Activated CD8-positive, alpha-beta memory T cell treated with anti-CD3 and anti-CD28 coated beads for 48 hours (primary cell): Measurements from ENCODE around the gene PEX14.

ENCODE experiments used
- DNase-seq, 3 experiments: peaks; one replicate each; pipeline ENCODE4 v3.0.0-alpha.2; 2020; ENCODE audit warnings: low read depth in 2 of 3, low spot score in 2 of 3

The PEX14 gene

DNA sequence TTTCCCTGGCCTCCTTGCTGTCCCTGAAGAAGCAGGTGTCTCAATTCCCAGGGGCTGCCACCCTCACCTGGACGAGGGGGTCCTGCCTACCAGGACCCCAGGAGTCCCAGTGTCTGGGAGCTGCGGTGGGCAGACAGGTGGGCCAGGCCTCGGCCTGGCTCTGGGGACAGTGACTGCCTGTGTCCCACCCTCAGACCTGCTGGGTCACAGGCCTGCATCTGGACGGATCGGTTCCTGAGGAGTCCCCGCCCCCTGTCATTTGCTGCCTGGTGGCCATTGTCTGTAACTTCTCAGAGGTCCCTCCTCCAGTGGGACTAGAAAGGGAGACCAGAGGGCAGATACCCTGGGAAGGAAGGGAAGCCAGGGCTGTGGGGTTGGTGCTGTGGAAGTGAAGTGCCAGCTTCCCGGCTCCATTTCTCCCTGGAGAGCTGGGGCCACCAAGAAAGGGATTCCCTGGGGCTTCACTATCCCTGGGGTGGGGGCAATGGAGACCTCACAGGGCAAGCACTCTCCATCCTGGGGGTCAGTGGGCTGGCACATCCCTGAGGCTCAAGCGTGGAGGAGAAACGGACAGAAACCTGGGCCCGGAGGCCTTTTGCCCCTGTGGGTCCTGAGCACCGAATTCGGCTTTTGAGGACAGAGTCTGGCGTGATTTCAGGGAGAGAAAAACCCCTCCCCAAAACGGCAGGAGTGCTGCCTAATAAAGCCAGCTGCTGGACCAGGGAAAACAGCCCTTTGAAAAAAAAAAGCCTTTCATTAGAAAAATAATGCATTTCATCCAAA is 157.3 kb downstream of the PEX14 start:
- DNase-seq, result no peak

DNA sequence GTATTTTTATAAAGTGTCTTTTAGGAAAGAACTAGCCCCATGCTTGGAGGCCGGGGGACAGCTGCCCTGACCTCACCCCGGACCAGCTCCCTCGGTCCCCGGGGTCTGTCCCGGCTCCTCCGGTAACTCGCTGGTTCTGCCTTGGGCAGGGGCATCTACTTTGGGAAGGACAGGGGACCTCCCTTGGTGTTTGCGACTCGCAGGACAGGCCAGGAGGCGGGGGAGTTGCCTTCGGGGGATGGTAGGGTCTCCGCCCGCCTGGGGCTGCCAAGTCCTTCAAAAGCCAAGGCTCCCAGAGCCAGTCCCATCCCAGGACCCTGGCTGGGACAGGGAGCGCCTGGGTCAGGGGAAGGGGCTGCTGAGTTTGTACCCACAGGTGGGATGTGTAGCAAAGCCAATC is 157.9 kb downstream of the PEX14 start:
- no peak for DNase-seq

DNA sequence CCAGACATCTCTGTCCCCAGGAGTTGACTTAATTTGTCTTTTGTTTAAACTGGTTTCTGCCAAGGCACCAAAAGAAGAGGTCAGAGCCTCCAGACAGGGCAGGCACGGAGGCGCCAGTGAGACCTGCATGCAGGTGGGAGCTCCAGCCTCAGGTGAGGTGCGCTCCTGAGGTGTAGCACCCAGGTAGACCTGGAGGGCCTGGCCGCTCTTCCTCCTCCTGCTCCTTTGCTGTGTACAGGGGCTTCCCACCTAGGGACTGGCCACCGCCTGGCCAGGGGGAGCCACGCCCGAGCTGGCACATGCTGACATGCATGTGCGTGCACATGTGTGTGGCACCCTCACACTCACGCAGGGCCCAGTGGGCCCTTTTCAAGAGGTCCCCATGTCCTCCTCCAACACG is 158.7 kb downstream of the PEX14 start:
- no peak for DNase-seq

DNA sequence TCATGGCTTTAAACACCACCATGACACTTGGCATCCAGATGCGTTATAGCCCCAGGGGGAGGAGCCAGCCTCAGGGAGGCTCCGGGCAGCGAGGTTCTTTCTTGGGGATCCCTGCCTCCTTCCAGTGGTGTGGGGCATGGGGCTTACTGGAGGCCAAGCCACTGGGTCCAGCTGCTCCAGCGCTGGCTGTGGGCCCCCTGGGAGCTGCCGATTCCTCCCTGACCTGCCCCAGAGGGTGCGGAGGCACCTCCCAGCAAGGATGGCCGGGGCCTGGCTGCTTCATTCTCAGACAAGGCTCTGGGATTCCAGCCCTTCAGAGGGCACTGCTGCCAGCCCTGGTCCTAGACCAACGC is 159.3 kb downstream of the PEX14 start:
- no peak for DNase-seq

DNA sequence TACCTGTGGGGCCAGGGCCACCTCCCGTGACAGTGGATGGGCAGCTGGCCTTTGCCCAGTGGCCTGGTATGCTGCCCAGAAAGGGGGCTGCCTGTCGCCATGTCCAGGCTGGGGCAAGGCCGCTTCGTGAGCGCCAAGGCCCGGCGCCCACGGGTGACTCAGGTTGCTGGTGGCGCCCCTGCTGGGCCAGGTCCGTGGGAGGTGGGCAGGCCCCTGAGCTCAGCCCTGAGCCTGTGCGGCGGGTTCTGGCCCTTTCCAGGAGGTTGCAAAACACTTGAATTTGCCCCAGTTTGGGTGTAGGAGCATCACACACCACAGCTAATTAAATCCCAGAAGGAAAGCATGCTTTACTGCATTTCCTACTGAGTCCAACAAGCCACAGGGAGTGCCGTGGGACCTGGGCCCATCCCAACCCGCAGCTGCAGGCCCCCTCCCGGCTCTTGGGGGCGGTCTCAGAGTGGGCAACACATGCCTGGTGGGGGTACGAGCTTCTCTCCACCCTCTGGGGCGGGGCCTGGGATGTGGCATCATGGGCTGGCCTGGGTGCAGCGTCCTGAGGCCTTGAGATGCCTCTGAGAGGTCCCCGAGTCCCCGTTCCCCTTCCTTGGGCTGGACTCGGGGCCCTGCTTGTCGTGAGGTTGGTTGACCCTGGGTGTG is 159.8 kb downstream of the PEX14 start:
- DNase-seq, result no peak

DNA sequence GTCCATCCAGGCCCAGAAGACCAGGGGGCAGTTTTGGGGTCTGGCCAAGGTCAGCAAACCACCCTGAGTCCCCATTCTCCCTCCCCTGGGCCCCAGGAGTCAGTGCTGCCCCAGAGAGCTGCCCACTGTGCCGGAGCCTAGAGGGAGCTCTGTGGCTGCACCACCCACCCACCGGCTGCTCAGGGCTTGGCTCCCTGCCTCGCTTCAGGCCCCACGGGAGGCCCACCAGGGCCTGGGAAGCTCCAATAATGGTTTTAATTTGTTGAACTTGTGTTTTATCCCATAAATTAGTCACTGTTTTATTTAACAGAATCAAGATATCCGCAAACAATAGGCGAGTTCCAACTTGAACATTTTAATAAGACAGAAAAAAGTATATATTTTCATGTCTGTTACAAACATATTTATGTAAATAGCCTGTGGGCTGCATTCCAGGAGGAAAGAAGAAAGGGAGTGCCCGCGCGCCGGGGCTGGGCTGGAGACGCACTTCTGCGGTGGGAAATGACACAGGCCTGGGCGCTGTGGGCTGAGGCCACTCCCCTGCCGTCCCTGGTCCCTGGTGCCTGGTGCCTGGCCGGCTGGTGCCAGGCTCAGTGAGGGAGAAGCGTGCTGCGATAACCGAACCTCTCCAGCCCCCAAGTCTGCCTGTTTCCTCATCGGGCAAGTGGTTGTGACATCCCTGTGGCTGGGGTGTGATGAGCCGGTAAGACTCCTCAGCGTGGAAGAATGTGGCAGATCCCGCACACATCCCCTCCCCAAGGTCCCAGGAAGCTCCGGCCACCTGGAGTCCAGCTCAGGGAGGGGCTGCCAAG is 160.5 kb downstream of the PEX14 start:
- DNase-seq, result no peak

DNA sequence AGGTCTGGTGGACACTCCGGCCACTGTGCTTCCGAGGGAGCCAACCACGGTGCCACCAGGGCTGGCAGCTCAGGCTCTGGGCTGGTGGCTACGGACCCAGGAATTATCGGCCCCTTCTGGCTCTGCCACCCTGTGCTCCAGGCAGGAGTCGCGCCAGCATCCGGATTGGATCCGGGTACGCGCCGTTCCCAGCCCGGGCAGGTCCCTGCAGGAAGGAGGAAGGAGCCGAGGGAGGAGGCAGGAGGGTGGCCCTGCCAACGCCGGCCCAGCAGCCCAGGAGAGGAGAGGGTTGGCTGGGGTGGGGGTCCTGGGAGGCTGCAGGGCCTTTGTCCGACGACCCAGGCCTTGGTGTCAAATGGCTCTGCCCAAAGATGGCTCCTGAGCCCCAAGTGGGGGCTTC is 161.2 kb downstream of the PEX14 start:
- DNase-seq, result no peak

DNA sequence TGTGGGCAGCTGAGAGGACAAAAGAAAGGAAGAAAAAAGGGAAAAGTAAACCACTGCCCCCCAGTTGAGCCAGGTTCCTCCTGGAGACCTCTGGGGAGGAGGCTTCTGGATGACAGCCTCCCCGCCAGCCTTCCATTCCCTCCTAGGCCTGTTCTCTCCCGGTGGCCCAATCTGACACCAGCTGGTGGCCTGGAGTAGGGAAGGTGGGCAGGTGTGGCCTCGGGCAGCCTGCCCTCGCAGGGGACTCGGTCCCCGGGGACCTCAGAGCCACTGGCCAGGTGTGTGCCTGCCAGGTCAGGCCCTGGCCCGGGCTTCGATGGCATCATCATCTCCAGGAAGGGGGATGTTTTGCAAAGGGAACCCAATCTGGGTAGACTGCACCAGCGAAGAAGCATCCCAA is 162.7 kb downstream of the PEX14 start:
- DNase-seq, result no peak

DNA sequence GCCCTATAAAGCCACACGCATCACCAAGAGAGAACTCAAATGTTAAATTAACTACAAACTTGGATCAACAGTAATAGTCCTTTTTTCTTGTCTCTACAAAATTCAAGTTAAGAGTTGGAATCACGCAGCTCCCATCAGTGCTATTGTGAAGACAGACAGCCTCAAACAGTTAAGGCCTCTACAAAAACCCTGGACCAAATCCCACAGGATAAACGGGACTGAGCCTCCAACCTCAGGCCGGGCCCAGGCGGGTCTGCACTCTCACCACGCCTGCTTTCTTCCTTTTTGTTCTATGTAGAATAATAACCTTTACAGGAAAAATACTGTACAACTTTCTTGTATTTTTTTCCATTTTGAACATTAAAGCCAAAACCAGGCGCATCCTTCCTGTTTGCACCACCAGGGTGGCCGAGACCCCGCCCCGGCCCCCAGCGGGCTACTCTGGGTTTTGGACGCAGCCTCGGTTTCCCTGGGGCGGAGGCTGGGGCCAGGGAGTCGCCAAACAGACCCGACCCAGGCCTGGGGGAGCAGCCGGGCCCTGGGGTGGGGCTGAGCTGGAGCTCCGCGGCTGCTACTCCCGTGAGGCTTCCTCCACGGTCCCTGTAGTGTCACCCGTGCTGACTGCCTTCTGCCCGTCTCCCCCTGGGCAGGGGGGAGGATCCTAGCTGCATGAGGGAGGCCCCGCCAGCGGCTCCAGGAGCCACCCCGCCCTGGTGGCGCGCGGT is 163.2 kb downstream of the PEX14 start:
- no peak for DNase-seq

DNA sequence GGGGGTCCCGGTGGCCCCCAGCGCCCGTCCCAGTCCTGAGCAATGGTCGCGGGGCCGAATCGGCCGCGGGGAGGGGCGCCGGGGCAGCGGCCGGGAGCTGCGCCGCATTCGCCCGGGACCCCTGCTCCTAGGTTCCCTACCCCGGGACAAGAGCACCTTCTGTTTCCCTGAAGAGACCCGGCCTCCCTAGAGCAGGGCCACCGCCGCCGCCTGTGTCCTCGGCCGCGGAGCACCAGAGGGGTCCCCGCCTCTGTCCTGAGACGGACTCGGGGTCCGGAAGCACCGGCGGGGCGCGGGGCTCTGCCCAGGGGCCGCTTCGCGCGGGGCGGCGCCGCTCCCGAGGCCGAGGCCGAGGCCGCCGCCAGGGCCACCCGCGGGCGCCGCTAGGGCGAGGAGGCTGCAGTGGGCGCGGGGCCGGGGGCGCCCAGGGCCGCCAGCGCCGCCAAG is 163.8 kb downstream of the PEX14 start:
- DNase-seq, result no peak

DNA sequence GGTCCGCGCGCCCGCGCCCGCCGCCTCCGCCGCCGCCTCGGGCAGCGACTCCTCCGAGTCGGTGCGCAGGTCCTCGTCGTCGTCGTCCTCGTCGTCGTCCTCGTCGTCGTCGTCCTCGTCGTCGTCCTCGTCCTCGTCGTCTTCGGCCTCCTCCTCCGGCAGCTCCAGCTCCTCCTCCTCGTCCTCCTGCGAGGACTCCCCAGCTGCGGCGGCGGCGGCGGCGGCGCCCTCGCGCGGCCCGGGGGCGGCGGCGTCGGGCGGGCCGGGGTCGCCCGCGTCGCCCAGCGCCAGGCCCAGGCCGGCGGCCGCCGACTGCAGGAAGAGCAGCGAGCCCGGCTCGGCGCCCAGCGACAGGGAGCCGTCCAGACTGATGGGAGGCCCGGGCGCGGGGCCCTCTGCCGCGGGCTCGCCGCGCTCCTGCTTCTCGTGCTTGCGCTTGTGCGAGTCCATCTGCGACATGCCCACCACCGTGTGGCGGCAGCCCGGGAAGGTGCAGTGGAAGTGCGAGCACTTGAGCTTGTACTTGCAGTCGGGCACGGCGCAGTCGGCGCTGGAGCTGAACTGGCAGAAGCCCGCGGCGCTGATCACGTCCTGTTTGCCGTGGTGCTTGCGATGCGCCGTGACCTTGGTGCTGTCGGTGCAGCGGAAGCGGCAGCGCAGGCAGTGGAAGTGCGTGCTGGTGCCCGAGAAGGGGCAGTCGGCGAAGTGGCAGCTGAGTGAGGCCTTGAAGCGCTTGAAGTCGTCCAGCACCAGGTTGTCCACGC is 164.4 kb downstream of the PEX14 start:
- no peak for DNase-seq

DNA sequence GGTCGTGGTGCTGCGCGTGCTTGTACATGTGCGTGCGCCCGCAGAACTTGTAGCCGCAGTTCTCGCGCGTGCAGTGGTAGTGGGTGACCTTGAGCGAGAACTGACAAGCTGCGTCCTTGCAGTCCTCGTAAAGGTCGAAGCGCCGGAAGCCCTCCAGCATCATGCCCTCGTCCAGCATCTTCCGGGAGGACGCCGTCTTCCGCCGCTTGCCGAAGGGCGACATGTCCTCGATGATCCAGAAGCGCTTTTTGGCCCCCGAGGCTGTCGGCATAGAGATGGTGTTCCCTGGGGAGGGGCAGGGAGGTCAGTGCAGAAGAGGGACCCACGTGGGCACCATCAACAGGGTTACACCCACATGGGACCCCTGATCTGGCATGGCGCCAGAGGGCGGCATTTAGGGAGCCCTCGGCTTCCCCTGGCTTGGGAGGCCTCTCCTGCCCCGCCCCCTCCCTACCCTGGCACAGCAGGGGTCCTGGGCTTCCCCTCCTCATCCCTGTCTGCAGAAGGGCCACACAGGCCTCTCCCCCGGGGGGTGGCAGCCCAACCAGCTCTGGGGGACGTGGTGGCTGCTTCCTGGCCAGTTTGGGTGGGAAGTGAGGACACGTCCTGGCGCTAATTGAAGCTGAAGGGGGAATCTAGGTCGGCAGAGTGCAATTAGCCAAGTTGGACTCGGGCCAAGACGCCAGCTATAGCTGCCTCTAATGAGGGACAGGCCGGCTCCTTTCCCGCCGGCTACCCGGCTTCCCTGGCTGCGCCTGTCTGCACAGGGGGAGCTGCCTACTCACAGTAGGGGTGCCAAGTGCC is 165.2 kb downstream of the PEX14 start:
- no peak for DNase-seq

DNA sequence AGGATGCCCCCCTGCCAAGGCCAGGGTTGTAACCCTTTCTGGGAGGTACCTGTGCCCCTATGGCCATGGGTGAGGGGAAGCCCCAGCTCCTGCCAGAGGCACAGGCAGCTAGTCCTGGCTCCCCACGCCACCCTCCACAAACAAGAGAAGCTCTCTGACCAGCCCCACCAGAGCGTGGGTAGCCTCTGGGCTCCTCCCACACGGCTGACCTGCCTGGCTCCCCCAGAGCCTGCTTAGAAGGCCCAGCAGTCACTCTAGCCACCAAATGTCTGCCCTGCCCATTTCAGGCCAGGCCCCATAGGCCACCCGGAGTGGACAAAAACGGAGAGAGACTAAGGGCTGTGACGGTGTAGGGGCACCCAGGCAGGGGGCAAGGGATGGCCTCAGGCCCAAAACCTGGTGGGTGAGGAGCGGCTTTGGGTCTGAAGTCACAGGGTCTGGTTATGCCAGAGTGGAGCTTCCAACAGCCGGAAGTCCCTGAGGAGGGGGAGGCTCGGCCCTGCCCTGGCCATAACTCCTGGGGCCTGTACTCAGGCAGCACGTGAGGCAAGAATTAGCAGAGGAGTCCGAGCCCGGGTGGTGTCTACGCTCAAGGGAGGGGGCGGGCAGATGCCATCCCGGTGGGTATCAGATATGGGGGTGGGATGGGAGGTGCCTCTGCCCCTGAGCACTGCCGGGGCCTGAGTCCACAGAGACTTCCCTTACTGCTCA is 166.2 kb downstream of the PEX14 start:
- DNase-seq, result no peak

DNA sequence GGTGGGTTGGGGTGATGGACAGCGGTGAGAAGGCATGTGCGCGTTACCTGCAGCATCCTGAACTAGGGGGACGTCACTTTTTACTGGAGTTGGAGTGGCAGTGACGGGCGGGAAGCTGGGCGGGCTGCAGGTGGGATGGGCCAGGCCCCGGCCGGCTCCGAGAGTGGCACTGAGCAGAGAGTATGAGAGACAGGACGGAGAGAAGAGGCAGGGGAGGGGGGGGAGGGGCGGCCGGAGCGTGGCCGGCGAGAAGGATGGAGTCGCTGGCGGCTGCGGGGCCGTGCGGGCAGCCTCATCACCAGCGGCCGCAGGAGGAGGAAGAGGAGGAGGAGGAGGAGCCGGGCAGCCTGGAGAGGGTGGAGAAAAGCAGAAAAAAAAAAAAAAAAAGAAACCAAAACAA is 167.2 kb downstream of the PEX14 start:
- DNase-seq, result no peak

DNA sequence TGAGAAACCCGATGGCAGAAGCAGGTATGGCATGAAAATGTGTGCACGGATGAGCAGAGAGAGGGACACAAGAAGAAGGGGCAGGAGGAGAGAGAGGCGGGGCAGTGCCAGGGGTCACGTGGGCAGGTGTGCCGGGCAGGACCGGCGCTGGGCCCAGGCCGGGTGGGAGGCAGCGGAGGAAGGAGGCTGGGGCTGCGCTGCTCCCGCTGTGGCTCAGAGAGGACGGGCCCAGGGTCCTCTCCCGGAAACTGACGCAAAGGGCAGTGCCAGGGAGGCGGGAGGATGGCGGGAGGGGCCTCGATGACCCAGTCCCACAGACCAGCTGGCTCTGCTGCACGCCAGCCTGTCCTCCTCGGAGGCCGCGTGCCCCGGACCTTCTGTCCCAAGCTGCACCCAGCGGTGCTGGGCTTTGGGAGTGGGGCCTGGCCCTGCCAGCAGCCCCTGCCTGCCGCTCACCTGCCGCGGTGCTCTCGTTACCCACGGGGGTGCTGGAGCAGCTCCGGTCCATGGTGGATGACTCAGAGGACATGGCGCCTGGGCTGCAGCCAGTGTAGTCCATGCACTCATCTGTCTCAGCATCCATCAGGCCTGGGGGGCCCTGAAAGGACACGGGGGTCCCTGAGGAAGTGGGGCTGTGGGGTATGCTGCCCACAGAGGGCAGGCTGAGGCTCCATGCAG is 167.8 kb downstream of the PEX14 start:
- no peak for DNase-seq

DNA sequence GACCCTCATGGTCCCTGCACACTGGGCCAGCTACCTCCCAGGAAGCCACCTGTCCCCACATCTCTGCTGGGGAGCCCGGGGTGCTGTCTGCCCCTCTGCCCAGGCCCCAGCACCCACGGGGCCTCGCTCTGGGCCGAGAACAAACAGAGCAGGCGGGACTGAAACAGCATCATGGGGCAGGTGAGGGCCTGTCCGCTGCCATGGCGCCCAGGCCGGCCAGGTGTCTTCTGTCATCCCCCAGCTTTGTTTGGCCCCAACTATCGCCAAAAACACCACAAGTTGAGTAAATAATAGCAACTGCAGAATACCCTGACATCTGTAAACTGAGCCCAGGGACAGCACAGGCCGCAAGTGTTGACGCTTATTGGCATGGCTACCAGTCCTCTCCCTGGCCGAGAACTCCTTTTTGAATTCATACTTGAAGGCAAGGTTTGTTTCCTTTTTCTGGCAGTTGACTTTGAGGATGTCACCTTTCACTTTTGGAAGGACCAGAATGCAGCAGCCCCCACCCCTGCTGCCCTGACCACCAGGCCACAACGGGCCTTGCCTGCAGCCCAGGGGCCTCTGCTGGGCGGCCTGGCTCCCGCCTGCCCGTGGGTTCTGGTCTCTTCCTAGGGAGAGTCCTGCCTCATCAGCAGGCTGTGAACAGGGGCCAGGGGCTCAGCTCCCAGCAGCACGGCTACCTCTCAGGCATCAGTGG is 169.0 kb downstream of the PEX14 start:
- no peak for DNase-seq

DNA sequence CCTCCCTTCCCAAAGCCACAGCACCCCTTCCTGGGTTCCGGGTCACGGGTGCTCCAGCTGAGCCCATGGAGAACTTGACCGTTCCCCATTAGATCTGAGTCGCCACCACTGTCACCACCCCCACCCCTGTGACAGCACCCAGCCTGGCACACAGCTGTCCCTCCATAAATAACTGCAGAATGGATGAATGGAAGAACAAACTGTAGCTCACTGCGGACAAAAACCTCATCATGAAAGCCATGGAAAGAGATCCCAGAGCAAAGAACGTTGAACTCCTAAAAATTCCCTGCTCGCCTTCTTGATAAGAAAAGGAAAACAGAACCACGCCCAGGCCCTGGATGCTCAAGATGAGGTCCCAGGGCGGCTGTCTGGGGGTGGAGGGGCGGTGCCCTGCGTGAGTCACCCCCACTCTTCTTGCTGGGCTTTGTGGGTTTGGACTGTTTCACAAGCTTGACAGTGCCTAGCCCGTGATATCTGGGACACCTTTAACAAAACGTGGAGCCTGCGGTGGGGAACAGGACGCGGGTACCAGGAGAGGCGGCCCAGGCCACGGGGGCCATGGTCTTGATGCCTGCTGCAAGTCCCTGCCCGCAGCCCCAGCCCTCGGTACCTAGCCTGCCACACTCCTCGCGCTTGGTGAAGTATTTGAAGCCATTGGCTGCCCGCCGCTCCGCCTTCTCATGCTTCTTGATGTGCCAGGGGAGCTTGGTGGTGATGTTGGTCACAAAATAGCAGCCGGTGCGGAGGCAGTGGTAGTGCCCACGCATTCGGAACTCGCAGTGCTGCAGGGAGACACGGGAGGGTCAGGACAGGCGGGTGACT is 169.8 kb downstream of the PEX14 start:
- DNase-seq, result no peak
